Subcutaneous abdominal adipose tissue (tissue), 5 donors: ENCODE results near the gene FAT4.

Source experiments
- H3K27ac ChIP-seq: one replicate; pipeline ENCODE4 v1.7.0; 2013; ENCODE audit warnings: low read depth, mild to moderate bottlenecking, inconsistent platforms, low read length, moderate library complexity
- H3K27me3 ChIP-seq, 5 donors: one replicate each; pipeline ENCODE4 v1.7.0; 2013; ENCODE audit warnings: low read length in 5 of 5, inconsistent platforms in 1 of 5; ENCODE audit not compliant: control insufficient read depth in 5 of 5, insufficient read depth in 4 of 5
- H3K36me3 ChIP-seq, 5 donors: one replicate each; pipeline ENCODE4 v1.7.0; 2013; ENCODE audit warnings: low read length in 5 of 5; ENCODE audit not compliant: control insufficient read depth in 5 of 5, insufficient read depth in 5 of 5
- H3K4me1 ChIP-seq, 5 donors: one replicate each; pipeline ENCODE4 v1.7.0; 2013; ENCODE audit warnings: low read length in 5 of 5, mild to moderate bottlenecking in 3 of 5, moderate library complexity in 1 of 5; ENCODE audit not compliant: control insufficient read depth in 5 of 5, insufficient read depth in 5 of 5
- H3K4me3 ChIP-seq, 5 donors: one replicate each; pipeline ENCODE4 v1.7.0; 2013; ENCODE audit warnings: low read length in 5 of 5, low read depth in 1 of 5
- H3K9ac ChIP-seq, 5 donors: one replicate each; pipeline ENCODE4 v1.7.0; 2013; ENCODE audit warnings: low read length in 5 of 5, mild to moderate bottlenecking in 4 of 5, moderate library complexity in 3 of 5
- H3K9me3 ChIP-seq, 5 donors: one replicate each; pipeline ENCODE4 v1.7.0; 2013; ENCODE audit warnings: low read length in 5 of 5; ENCODE audit not compliant: control insufficient read depth in 5 of 5
- donor health status: healthy.
- donor health status: healthy.
- donor health status: healthy.
- donor health status: healthy.
- donor health status: healthy.

The FAT4 gene

DNA sequence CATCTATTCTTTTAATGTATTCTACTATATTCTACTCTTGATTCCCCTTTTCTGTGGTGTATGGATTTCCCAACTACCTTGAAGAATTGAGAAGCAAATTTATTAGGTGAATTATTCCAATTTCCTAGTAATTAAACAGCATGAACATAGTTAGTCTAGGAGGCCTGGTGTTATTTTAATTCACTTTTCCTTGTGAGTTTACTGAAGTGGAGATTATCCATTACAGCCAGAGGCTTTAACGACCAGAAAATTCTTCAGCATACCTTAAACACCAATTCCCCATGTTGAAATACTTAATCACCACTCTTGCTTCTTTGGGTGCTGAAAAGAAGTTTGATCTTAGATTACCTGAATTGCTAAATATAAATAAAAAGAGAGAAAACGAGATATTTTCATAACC is 29.4 kb downstream of the FAT4 start:
- Histone ChIP-seq H3K4me1 (peaks cover 0 to 2% (median 0%) of the 10 kb centered on the region in 5 donors), H3K9ac (no peak overlapping the region), H3K4me3 (no peak overlapping the region), H3K27ac (no peak overlapping the region), H3K36me3 (no peaks in the 10 kb centered on the region), H3K27me3 (no peaks in the 10 kb centered on the region), H3K9me3 (no peaks in the 10 kb centered on the region)

GRCh38 chr4:125346616-125347015 is 31.9 kb downstream of the FAT4 start:
- Histone ChIP-seq H3K36me3 (no peaks in the 10 kb centered on the region), H3K9ac (no peak overlapping the region), H3K27me3 (no peaks in the 10 kb centered on the region), H3K9me3 (no peaks in the 10 kb centered on the region), H3K4me1 (peaks cover 0 to 2% (median 0%) of the 10 kb centered on the region in 5 donors), H3K27ac (no peak overlapping the region), H3K4me3 (no peak overlapping the region)

GRCh38 chr4:125350470-125351135 is 35.8 kb downstream of the FAT4 start:
- no peaks in the 10 kb centered on the region for H3K36me3 ChIP-seq
- no peaks in the 10 kb centered on the region for H3K9me3 ChIP-seq
- H3K4me3 ChIP-seq = no peak overlapping the region
- no peaks in the 10 kb centered on the region for H3K27me3 ChIP-seq
- H3K27ac ChIP-seq = no peak overlapping the region
- H3K4me1 ChIP-seq = no peaks in the 10 kb centered on the region
- H3K9ac ChIP-seq = no peak overlapping the region

DNA sequence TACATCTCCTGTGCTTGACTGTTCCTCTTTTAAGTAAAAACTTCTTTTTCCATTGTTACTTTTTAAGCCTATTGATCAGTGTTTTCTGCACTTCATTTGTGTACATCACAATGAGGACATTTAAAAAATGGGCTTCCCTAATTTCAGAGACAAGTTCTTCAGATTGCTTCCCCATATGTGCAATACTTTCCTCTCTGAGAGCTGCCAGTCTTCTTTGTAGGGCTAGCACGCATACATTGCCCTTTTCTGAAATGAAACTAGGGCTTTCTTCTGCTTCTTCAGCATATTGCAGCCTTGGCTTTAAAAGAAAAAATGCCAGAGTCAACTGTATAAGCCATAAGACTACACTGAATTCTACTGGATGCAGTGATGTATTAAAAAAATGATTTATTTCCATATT is 37.8 kb downstream of the FAT4 start:
- Histone ChIP-seq H3K27me3 (no peaks in the 10 kb centered on the region), H3K9ac (no peak overlapping the region), H3K4me1 (no peaks in the 10 kb centered on the region), H3K27ac (no peak overlapping the region), H3K4me3 (no peak overlapping the region), H3K9me3 (no peaks in the 10 kb centered on the region), H3K36me3 (no peaks in the 10 kb centered on the region)

DNA sequence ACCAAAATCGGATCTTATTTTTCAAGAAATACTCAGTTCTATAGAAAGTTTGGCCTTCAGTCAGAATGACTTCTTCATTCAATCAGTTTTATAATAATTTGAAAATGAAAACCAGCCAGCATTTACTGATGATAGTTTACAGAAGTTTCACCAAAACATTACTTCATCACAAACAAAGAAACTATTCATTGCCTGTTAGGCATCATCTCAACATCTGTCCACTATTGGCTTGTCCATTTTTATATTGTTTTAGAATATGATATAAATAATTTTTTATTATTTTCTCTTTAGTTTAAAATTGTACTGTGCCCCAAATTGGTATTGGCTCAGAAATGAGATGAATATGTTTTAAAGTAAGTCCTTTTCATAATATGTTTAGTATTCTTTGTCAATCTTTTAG is 38.4 kb downstream of the FAT4 start:
- no peaks in the 10 kb centered on the region for H3K27me3 ChIP-seq
- no peaks in the 10 kb centered on the region for H3K36me3 ChIP-seq
- H3K9ac ChIP-seq = no peak overlapping the region
- H3K27ac ChIP-seq = no peak overlapping the region
- H3K9me3 ChIP-seq = no peaks in the 10 kb centered on the region
- no peaks in the 10 kb centered on the region for H3K4me1 ChIP-seq
- no peak overlapping the region for H3K4me3 ChIP-seq

DNA sequence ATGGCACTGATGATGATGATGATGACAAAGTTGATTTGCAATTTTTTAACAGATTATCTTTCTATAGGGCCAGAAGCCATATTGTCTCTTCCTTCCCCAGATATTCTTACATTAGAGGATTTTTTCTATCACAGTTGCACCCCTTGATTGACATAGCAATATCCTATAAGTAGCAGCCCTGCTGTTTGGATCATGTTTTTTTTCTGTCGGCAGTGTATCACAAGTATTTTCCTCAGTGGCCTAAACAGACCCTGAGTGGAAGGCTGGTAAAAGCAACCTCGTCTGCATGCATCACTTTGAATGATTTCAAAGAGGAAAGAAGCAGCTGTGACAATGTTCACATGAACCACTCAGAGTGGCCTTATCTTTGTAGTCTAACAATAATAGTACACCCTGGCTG is 41.0 kb downstream of the FAT4 start:
- Histone ChIP-seq H3K27me3 (no peaks in the 10 kb centered on the region), H3K4me1 (no peaks in the 10 kb centered on the region), H3K27ac (no peak overlapping the region), H3K36me3 (no peaks in the 10 kb centered on the region), H3K9ac (no peak overlapping the region), H3K4me3 (no peak overlapping the region), H3K9me3 (no peaks in the 10 kb centered on the region)

GRCh38 chr4:125357675-125358074 is 42.9 kb downstream of the FAT4 start:
- Histone ChIP-seq H3K9ac (no peak overlapping the region), H3K9me3 (no peaks in the 10 kb centered on the region)

DNA sequence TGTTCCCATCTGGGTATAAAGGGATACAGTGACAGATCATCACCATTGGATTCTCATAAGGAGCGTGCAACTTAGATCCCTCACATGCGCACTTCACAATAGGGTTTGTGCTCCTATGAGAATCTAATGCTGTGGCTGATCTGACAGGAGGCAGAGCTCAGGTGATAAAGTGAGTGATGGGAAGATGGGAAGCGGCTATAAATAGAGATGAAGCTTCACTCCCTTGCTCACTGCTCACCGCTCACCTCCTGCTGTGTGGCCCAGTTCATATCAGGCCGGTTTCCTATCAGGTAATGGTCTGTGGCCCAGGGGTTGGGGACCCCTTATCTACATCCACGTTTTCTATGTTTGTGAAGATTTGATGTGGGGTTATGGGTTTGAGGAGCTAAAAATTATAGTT is 43.7 kb downstream of the FAT4 start:
- Histone ChIP-seq H3K4me1 (no peaks in the 10 kb centered on the region), H3K27ac (no peak overlapping the region), H3K9me3 (no peaks in the 10 kb centered on the region), H3K36me3 (no peaks in the 10 kb centered on the region), H3K9ac (no peak overlapping the region), H3K4me3 (no peak overlapping the region), H3K27me3 (no peaks in the 10 kb centered on the region)

More at GRCh38 chr4:125357675-125358074, 42.9 kb downstream of the FAT4 start:
- H3K36me3 ChIP-seq = no peaks in the 10 kb centered on the region
- H3K4me1 ChIP-seq = no peaks in the 10 kb centered on the region
- H3K4me3 ChIP-seq = no peak overlapping the region
- H3K27me3 ChIP-seq = no peaks in the 10 kb centered on the region
- H3K27ac ChIP-seq = no peak overlapping the region

DNA sequence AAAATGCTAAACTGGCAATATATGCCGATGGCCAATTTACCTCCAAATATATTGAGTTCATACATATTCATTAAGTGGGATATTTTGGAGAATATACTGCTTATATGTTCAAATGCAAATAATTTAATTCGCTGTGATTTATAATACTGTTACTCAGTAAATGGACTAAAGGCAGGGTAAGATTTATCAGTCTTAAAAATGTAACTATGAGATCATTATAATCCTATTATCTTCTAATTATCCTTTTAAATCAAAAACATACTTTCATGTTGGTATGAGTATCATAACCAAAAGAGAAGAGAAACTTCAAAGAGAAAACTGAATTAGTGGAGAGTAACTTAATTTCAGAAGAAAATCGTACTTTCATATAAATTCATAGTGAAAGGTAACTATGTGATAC is 44.6 kb downstream of the FAT4 start:
- no peak overlapping the region for H3K9ac ChIP-seq
- H3K27ac ChIP-seq = no peak overlapping the region
- no peaks in the 10 kb centered on the region for H3K4me1 ChIP-seq
- H3K27me3 ChIP-seq = no peaks in the 10 kb centered on the region
- H3K4me3 ChIP-seq = no peak overlapping the region
- H3K36me3 ChIP-seq = no peaks in the 10 kb centered on the region
- H3K9me3 ChIP-seq = no peaks in the 10 kb centered on the region

DNA sequence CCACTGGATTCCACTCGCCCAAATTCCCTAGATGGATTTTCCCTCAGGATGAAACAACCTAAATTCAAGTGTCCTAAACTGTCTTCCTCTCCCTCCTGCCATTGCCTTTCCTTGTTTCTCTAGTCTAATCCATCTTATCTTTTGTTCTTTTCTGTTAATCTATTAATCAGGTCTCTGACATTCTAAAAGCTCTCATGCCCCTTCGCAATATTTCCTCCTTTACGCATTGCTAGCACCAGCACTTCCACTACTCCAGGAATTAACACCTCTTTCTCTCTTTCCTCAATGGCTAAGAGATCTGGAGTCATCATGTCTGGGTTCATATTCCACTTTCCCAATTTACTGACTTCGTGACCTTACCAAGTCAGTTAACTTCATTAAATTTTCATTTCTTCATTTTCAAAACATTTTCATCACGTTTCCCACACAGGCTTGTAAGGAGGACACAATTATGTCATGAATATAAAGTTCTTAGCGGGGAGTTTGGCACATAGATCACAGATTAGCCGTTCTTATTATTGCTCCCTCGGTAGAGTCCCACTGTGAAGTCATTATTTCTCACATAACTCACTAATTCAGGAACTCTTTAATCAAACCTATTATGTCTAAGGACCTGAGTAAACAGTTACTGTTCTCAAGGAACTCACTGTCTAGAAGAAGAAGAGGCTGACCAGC is 45.3 kb downstream of the FAT4 start:
- H3K9me3 ChIP-seq = no peaks in the 10 kb centered on the region
- no peak overlapping the region for H3K9ac ChIP-seq
- no peaks in the 10 kb centered on the region for H3K27me3 ChIP-seq
- H3K36me3 ChIP-seq = no peaks in the 10 kb centered on the region
- no peak overlapping the region for H3K27ac ChIP-seq
- H3K4me3 ChIP-seq = no peak overlapping the region
- no peaks in the 10 kb centered on the region for H3K4me1 ChIP-seq
